Measurements from ENCODE around the gene S100A3.
"Not testable (repeated sequence)": the region's sequence is repeated elsewhere in the genome, so short reads cannot be mapped to it uniquely, and the experiment has no call there.

- TF ChIP-seq, protein P1, sequence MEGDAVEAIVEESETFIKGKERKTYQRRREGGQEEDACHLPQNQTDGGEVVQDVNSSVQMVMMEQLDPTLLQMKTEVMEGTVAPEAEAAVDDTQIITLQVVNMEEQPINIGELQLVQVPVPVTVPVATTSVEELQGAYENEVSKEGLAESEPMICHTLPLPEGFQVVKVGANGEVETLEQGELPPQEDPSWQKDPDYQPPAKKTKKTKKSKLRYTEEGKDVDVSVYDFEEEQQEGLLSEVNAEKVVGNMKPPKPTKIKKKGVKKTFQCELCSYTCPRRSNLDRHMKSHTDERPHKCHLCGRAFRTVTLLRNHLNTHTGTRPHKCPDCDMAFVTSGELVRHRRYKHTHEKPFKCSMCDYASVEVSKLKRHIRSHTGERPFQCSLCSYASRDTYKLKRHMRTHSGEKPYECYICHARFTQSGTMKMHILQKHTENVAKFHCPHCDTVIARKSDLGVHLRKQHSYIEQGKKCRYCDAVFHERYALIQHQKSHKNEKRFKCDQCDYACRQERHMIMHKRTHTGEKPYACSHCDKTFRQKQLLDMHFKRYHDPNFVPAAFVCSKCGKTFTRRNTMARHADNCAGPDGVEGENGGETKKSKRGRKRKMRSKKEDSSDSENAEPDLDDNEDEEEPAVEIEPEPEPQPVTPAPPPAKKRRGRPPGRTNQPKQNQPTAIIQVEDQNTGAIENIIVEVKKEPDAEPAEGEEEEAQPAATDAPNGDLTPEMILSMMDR (IDR thresholded peaks at IDR 0.05 in 4 of 5, conservative IDR thresholded peaks at IDR 0.05 in 1 of 5) = not testable (repeated sequence)
- not testable (repeated sequence) for TF ChIP-seq POLR2A (IDR thresholded peaks at IDR 0.05)
Observed at GRCh38 chr1:153583514-153583913, 34.5 kb upstream of the S100A3 start.
